Measurements from ENCODE around the gene WNT11. TPM values are rescaled to one million over a fixed set of nuclear protein-coding genes. Genes with fewer than 3 reads are reported as not detected.

WNT11 gene
- polyA plus RNA-seq, 1 of the 3 experiments (the other 2 are of a cell fraction): 0.43 TPM

- TF ChIP-seq NRF1 (IDR thresholded peaks at IDR 0.05; ENCODE audit: low read depth, low read length) (no peak), RCOR1 (IDR thresholded peaks at IDR 0.05; ENCODE audit: low read length) (no peak)
These were observed 46.9 kb downstream of the WNT11 start (continued) for GRCh38 chr11:76159303-76159937.

GRCh38 chr11:76158394-76159302 is 47.7 kb downstream of the WNT11 start:
- Histone ChIP-seq H4K20me1 (ENCODE audit: insufficient read depth) (no peaks in the 10 kb centered on the region), H3K4me1 (ENCODE audit: control insufficient read depth in 1 of 2, insufficient read depth in 2 of 2, low read depth in 1 of 2, low read length in 1 of 2) (peaks cover 0 to 70% of the 10 kb centered on the region in 2 experiments; a peak in 2 of 4 replicates), H3K4me3 (ENCODE audit: low read depth in 2 of 2, low read length in 1 of 2) (no peak overlapping the region), H3K9me2 (no peaks in the 10 kb centered on the region), H3K27me3 (ENCODE audit: insufficient read depth) (no peaks in the 10 kb centered on the region), H2AFZ (ENCODE audit: low read depth) (no peak overlapping the region), H3K4me2 (no peak overlapping the region), H3K79me2 (ENCODE audit: insufficient read depth) (no peaks in the 10 kb centered on the region), H3K27ac (ENCODE audit: low read depth in 2 of 2, low read length in 1 of 2) (no peak overlapping the region), H3K9me3 (no peaks in the 10 kb centered on the region), H3K36me3 (replicated peaks in 1 of 2; ENCODE audit: control insufficient read depth in 1 of 2, insufficient read depth in 2 of 2, low read length in 1 of 2) (no peaks in the 10 kb centered on the region), H3K9ac (no peak overlapping the region), H3F3A (replicated peaks; ENCODE audit: insufficient read depth) (no peaks in the 10 kb centered on the region)
- 87% methylated on average over 20 of the region's 24 CpGs for WGBS (ENCODE audit: low lambda C conversion rate)
- ChIA-PET CTCF (interaction anchor here (1.4 to 4.3 kb wide), 2 partner anchors 11 to 50 kb away, joined by 4 to 25 read pairs; no protein-coding TSS in a partner anchor), POLR2A (no interaction called here)
- DNase-seq: no peak
- TF ChIP-seq, protein P1, sequence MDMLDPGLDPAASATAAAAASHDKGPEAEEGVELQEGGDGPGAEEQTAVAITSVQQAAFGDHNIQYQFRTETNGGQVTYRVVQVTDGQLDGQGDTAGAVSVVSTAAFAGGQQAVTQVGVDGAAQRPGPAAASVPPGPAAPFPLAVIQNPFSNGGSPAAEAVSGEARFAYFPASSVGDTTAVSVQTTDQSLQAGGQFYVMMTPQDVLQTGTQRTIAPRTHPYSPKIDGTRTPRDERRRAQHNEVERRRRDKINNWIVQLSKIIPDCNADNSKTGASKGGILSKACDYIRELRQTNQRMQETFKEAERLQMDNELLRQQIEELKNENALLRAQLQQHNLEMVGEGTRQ (IDR thresholded peaks at IDR 0.05; ENCODE audit: borderline replicate concordance, low read depth, low read length): no peak
- TF ChIP-seq RAD21 (IDR thresholded peaks at IDR 0.05; ENCODE audit: low read length) (no peak), SMC3 (IDR thresholded peaks at IDR 0.05; ENCODE audit: low read depth, low read length) (no peak), FOSL2 (IDR thresholded peaks at IDR 0.05; ENCODE audit: borderline replicate concordance, low read depth) (no peak), ELF1 (IDR thresholded peaks at IDR 0.05) (no peak), TCF12 (IDR thresholded peaks at IDR 0.05) (no peak), RFX5 (IDR thresholded peaks at IDR 0.05; ENCODE audit: low read length) (no peak), FOXJ3 (CRISPR knock-in tag; IDR thresholded peaks at IDR 0.05) (no peak)

DNA sequence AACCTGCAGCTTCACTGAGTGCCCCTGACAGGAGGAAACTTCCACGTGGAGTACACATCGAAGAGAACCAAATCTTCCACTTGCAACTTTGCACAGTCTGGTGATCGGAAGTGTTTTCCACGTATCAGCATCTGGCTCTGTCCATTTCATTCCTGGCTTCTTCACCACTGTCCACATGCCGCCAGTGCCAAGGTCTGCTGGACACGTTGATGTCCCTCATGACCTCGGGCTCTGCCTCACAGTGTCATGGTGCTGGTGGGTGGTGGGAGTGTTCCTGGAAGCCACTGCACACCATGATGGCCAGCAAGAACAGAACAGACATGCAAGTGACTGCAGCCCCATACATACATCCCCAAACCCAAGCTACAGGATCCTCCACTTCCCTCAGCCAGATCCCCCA is 48.4 kb downstream of the WNT11 start:
- Histone ChIP-seq H3K27me3 (ENCODE audit: insufficient read depth) (no peaks in the 10 kb centered on the region), H3F3A (replicated peaks; ENCODE audit: insufficient read depth) (no peaks in the 10 kb centered on the region), H3K4me1 (ENCODE audit: control insufficient read depth in 1 of 2, insufficient read depth in 2 of 2, low read depth in 1 of 2, low read length in 1 of 2) (peaks cover 0 to 77% of the 10 kb centered on the region in 2 experiments; a peak in 2 of 4 replicates), H2AFZ (ENCODE audit: low read depth) (no peak overlapping the region), H3K9me3 (no peaks in the 10 kb centered on the region), H3K4me2 (no peak overlapping the region), H3K36me3 (replicated peaks in 1 of 2; ENCODE audit: control insufficient read depth in 1 of 2, insufficient read depth in 2 of 2, low read length in 1 of 2) (no peaks in the 10 kb centered on the region), H3K27ac (ENCODE audit: low read depth in 2 of 2, low read length in 1 of 2) (no peak overlapping the region), H4K20me1 (ENCODE audit: insufficient read depth) (no peaks in the 10 kb centered on the region), H3K9me2 (no peaks in the 10 kb centered on the region), H3K4me3 (ENCODE audit: low read depth in 2 of 2, low read length in 1 of 2) (no peak overlapping the region), H3K79me2 (ENCODE audit: insufficient read depth) (no peaks in the 10 kb centered on the region), H3K9ac (no peak overlapping the region)
- POLR2A ChIA-PET: no interaction called here
- 75% methylated on average over 7 of the region's 7 CpGs for WGBS (ENCODE audit: low lambda C conversion rate)
- CTCF ChIA-PET: interaction anchor here (1.1 to 4.3 kb wide), 3 partner anchors 12 to 238 kb away, joined by 3 to 25 read pairs (median 4); no protein-coding TSS in a partner anchor
- peak; percentile 21 for DNase-seq
- TF ChIP-seq, protein P2, sequence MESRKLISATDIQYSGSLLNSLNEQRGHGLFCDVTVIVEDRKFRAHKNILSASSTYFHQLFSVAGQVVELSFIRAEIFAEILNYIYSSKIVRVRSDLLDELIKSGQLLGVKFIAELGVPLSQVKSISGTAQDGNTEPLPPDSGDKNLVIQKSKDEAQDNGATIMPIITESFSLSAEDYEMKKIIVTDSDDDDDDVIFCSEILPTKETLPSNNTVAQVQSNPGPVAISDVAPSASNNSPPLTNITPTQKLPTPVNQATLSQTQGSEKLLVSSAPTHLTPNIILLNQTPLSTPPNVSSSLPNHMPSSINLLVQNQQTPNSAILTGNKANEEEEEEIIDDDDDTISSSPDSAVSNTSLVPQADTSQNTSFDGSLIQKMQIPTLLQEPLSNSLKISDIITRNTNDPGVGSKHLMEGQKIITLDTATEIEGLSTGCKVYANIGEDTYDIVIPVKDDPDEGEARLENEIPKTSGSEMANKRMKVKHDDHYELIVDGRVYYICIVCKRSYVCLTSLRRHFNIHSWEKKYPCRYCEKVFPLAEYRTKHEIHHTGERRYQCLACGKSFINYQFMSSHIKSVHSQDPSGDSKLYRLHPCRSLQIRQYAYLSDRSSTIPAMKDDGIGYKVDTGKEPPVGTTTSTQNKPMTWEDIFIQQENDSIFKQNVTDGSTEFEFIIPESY (IDR thresholded peaks at IDR 0.05; ENCODE audit: borderline replicate concordance, low read depth): no peak
- TF ChIP-seq MEF2A (IDR thresholded peaks at IDR 0.05; ENCODE audit: borderline replicate concordance, low read depth) (no peak), RFX5 (IDR thresholded peaks at IDR 0.05; ENCODE audit: low read length) (no peak), FOXM1 (IDR thresholded peaks at IDR 0.05; ENCODE audit: low read depth) (no peak), GABPA (IDR thresholded peaks at IDR 0.05; ENCODE audit: low read depth) (no peak), EZH2phosphoT487 (IDR thresholded peaks at IDR 0.05; ENCODE audit: borderline replicate concordance, low read depth) (no peak), FOXJ3 (CRISPR knock-in tag; IDR thresholded peaks at IDR 0.05) (no peak), REST (IDR thresholded peaks at IDR 0.05; ENCODE audit: low read depth, low read length) (no peak)
